Measurements from ENCODE around the gene OR2A14.
A peak's percentile ranks its signal among the peaks of the same experiment; 100 is the strongest.
"Not testable (repeated sequence)": the region's sequence is repeated elsewhere in the genome, so short reads cannot be mapped to it uniquely, and the experiment has no call there.

The OR2A14 gene, protein sequence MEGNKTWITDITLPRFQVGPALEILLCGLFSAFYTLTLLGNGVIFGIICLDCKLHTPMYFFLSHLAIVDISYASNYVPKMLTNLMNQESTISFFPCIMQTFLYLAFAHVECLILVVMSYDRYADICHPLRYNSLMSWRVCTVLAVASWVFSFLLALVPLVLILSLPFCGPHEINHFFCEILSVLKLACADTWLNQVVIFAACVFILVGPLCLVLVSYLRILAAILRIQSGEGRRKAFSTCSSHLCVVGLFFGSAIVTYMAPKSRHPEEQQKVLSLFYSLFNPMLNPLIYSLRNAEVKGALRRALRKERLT

GRCh38 chr7:144122876-144123275 lies at the start of gene OR2A14:
Gene OR2A14 (plus strand): TSS chr7:144123176. CDS start chr7:144129113, 5,937 bp downstream.
- no peak for DNase-seq (ENCODE audit: low read depth)

- DNase-seq (ENCODE audit: low read depth), result no peak
Observed at GRCh38 chr7:144074374-144074773, 48.6 kb upstream of the OR2A14 start.

- no peak for DNase-seq (ENCODE audit: low read depth)
Observed at GRCh38 chr7:144085978-144086377, 37.0 kb upstream of the OR2A14 start, which contains the start of gene OR2A12. Gene OR2A12 (plus strand): TSS chr7:144086278. CDS start chr7:144095108, 8,830 bp downstream.

DNA sequence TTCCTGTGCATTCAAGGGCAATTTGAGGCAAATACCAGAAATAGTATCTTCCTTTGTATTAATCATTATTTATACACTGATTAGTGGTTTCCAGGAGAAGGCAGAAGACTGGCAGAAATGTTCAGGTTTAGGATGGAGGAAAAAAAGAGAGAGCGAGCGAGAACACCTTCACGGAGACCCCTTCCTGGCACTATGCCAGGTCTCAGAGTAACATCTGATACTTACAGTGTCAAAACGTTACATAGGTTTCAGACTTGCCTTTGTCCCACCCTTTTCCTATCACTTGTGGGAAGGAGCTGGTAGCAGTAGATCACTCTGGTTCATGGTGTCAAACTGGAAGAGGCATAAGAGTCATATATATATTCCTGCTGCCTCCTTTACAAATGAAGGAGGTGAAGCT lies 36.2 kb upstream of the OR2A14 start:
- DNase-seq (ENCODE audit: low read depth), result no peak

- no peak for DNase-seq (ENCODE audit: low read depth)
Observed at GRCh38 chr7:144087230-144087629, 35.7 kb upstream of the OR2A14 start.

- no peak for DNase-seq (ENCODE audit: low read depth)
Observed at GRCh38 chr7:144090667-144091066, 32.3 kb upstream of the OR2A14 start.

GRCh38 chr7:144098776-144099175 lies 24.2 kb upstream of the OR2A14 start:
- DNase-seq (ENCODE audit: low read depth), result no peak

GRCh38 chr7:144100607-144101006 lies 22.4 kb upstream of the OR2A14 start:
- DNase-seq (ENCODE audit: low read depth), result no peak

- no peak for DNase-seq (ENCODE audit: low read depth)
Observed at GRCh38 chr7:144102041-144102440, 20.9 kb upstream of the OR2A14 start.

- no peak for DNase-seq (ENCODE audit: low read depth)
Observed at GRCh38 chr7:144105211-144105610, 17.8 kb upstream of the OR2A14 start.

GRCh38 chr7:144109283-144109682 lies 13.7 kb upstream of the OR2A14 start, which contains the start of gene OR2A2:
Gene OR2A2 (plus strand): TSS chr7:144109583. CDS start chr7:144109583, 0 bp downstream.
- no peak for DNase-seq (ENCODE audit: low read depth)

GRCh38 chr7:144110272-144110671 lies 12.7 kb upstream of the OR2A14 start:
- no peak for DNase-seq (ENCODE audit: low read depth)

- no peak for DNase-seq (ENCODE audit: low read depth)
Observed at GRCh38 chr7:144113651-144114050, 9.3 kb upstream of the OR2A14 start.

DNA sequence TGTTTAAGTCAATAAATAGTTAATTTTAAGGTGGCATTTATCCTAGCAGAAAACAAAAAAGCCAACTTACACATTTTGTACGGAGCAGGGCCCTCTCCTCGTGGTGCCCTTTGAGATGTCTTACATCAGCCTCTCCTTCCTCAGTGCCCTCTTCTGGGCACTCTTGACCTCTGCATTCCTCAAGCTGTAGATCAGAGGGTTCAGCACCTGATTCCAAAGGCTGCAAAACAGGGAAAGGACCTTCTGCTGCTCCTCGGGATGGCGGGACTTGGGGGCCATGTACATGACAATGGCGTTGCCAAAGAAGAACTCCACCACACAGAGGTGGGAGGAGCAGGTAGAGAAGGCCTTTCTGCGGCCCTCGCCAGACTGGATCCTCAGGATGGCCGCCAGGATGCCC lies 4.6 kb upstream of the OR2A14 start:
- no peak for DNase-seq (ENCODE audit: low read depth)

GRCh38 chr7:144127714-144128334 lies 4.8 kb downstream of the OR2A14 start:
- peak; percentile 79 for DNase-seq (ENCODE audit: low read depth)

- DNase-seq (ENCODE audit: low read depth), result not testable (repeated sequence)
Observed at GRCh38 chr7:144129601-144130000, 6.6 kb downstream of the OR2A14 start.

GRCh38 chr7:144130730-144131129 lies 7.8 kb downstream of the OR2A14 start:
- no peak for DNase-seq (ENCODE audit: low read depth)

DNA sequence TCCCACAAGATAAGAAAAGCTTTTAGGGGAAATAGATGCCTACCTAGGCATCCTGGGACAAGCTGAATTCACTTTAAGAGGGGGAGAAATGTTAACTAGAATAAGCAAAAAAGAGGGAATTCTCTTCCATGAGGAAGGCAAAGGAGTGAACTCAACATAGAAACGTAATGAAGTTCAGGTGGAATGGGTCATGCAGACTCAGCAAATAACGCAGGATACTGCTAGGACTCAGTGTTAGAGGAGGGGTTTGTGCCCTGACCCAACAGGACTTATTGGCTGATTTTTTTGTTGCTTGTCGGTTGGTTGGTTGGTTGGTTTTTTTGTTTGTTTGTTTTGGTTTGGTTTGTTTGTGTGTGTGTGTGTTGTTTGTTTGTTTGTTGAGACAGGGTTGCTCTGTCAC lies 9.3 kb downstream of the OR2A14 start:
- DNase-seq (ENCODE audit: low read depth), result no peak

- no peak for DNase-seq (ENCODE audit: low read depth)
Observed at GRCh38 chr7:144133307-144133706, 10.3 kb downstream of the OR2A14 start.

- no peak for DNase-seq (ENCODE audit: low read depth)
Observed at GRCh38 chr7:144134116-144134515, 11.1 kb downstream of the OR2A14 start.

GRCh38 chr7:144137501-144137900 lies 14.5 kb downstream of the OR2A14 start:
- no peak for DNase-seq (ENCODE audit: low read depth)

GRCh38 chr7:144142187-144142586 lies 19.2 kb downstream of the OR2A14 start:
- DNase-seq (ENCODE audit: low read depth), result no peak

- DNase-seq (ENCODE audit: low read depth), result no peak
Observed at GRCh38 chr7:144144426-144144825, 21.4 kb downstream of the OR2A14 start.

Measured in stimulated activated CD4-positive, alpha-beta T cell treated with anti-CD3 and anti-CD28 coated beads, Interleukin-2, amount 100 ng/mL, for 4 hours (primary cell).